H9 (cell line): ENCODE results near the gene TMEM106B. TPM values are rescaled to one million over a fixed set of nuclear protein-coding genes. Genes with fewer than 3 reads are reported as not detected.

ENCODE experiments used
- DNase-seq: peaks from one replicate; pipeline ENCODE4 v3.0.0-alpha.2; 2017
- H2AFZ ChIP-seq: one replicate; pipeline ENCODE4 v1.6.1; 2013; ENCODE audit warnings: mild to moderate bottlenecking, low read length, control low read depth, moderate library complexity
- H2AK5ac ChIP-seq: 2 replicates; pipeline ENCODE4 v1.6.1; 2013; ENCODE audit warnings: low read length, control low read depth, mixed read lengths; ENCODE audit not compliant: insufficient read length
- H2BK120ac ChIP-seq: one replicate; pipeline ENCODE4 v1.6.1; 2013; ENCODE audit warnings: low read depth, mild to moderate bottlenecking, low read length, control low read depth, inconsistent platforms; ENCODE audit not compliant: poor library complexity, severe bottlenecking
- H2BK12ac ChIP-seq: 2 replicates; pipeline ENCODE4 v1.6.1; 2013; ENCODE audit warnings: low read length, control low read depth, mixed read lengths, low read depth; ENCODE audit not compliant: insufficient read length
- H2BK15ac ChIP-seq: 2 replicates; pipeline ENCODE4 v1.6.1; 2013; ENCODE audit warnings: low read depth, low read length, control low read depth
- H2BK20ac ChIP-seq: one replicate; pipeline ENCODE4 v1.6.1; 2013; ENCODE audit warnings: low read depth, mild to moderate bottlenecking, low read length, control low read depth, inconsistent platforms; ENCODE audit not compliant: poor library complexity, severe bottlenecking
- H2BK5ac ChIP-seq: 2 replicates; pipeline ENCODE4 v1.6.1; 2013; ENCODE audit warnings: low read length, control low read depth, mixed read lengths; ENCODE audit not compliant: insufficient read length
- H3K14ac ChIP-seq: 2 replicates; pipeline ENCODE4 v1.6.1; 2013; ENCODE audit warnings: low read length, control low read depth; ENCODE audit not compliant: insufficient read depth
- H3K18ac ChIP-seq: 2 replicates; pipeline ENCODE4 v1.6.1; 2013; ENCODE audit warnings: low read depth, mild to moderate bottlenecking, mixed read lengths, low read length, control low read depth; ENCODE audit not compliant: insufficient read length
- H3K23ac ChIP-seq: 2 replicates; pipeline ENCODE4 v1.6.1; 2013; ENCODE audit warnings: low read length, control low read depth, mixed read lengths, low read depth; ENCODE audit not compliant: insufficient read length
- H3K23me2 ChIP-seq: 2 replicates; pipeline ENCODE4 v1.6.1; 2013; ENCODE audit warnings: low read depth, mild to moderate bottlenecking, mixed read lengths, low read length, control low read depth; ENCODE audit not compliant: insufficient read length, poor library complexity, severe bottlenecking
- H3K27ac ChIP-seq: 2 replicates; pipeline ENCODE4 v1.5.1; 2013; ENCODE audit warnings: low read length, control low read depth, mixed read lengths, low read depth; ENCODE audit not compliant: insufficient read length
- H3K27me3 ChIP-seq: 2 replicates; pipeline ENCODE4 v1.6.1; 2013; ENCODE audit warnings: low read length, control low read depth, inconsistent platforms; ENCODE audit not compliant: insufficient read depth
- H3K4ac ChIP-seq: 2 replicates; pipeline ENCODE4 v1.6.1; 2013; ENCODE audit warnings: low read depth, mild to moderate bottlenecking, control low read depth, inconsistent platforms, low read length, moderate library complexity
- H3K4me1 ChIP-seq: 2 replicates; pipeline ENCODE4 v1.6.1; 2013; ENCODE audit warnings: low read length, control low read depth, inconsistent platforms; ENCODE audit not compliant: insufficient read depth
- H3K4me2 ChIP-seq: 2 replicates; pipeline ENCODE4 v1.6.1; 2013; ENCODE audit warnings: low read length, control low read depth, mixed read lengths; ENCODE audit not compliant: insufficient read length, insufficient read depth
- H3K56ac ChIP-seq: 2 replicates; pipeline ENCODE4 v1.6.1; 2013; ENCODE audit warnings: low read depth, mild to moderate bottlenecking, mixed read lengths, low read length, control low read depth; ENCODE audit not compliant: insufficient read length
- H3K79me1 ChIP-seq: 2 replicates; pipeline ENCODE4 v1.6.1; 2013; ENCODE audit warnings: low read depth, mild to moderate bottlenecking, moderate library complexity, low read length, control low read depth, inconsistent platforms; ENCODE audit not compliant: insufficient read depth, poor library complexity, severe bottlenecking
- H3K79me2 ChIP-seq: 2 replicates; pipeline ENCODE4 v1.6.1; 2013; ENCODE audit warnings: low read length, control low read depth, inconsistent platforms; ENCODE audit not compliant: insufficient read depth
- H3K9ac ChIP-seq: 2 replicates; pipeline ENCODE4 v1.6.1; 2013; ENCODE audit warnings: low read length, control low read depth, mixed read lengths; ENCODE audit not compliant: insufficient read length; ENCODE audit errors: extremely low read depth
- H3K9me3 ChIP-seq: one replicate; pipeline ENCODE4 v1.6.1; 2013; ENCODE audit warnings: low read depth, low read length, inconsistent platforms; ENCODE audit not compliant: control insufficient read depth
- H3T11ph ChIP-seq: one replicate; pipeline ENCODE4 v1.6.1; 2013; ENCODE audit warnings: mild to moderate bottlenecking, low read length, control low read depth, inconsistent platforms
- H4K20me1 ChIP-seq: one replicate; pipeline ENCODE4 v1.6.1; 2013; ENCODE audit not compliant: control insufficient read depth, insufficient read length, insufficient read depth
- H4K5ac ChIP-seq: 2 replicates; pipeline ENCODE4 v1.6.1; 2013; ENCODE audit warnings: low read depth, mild to moderate bottlenecking, mixed read lengths, low read length, control low read depth; ENCODE audit not compliant: insufficient read length
- H4K8ac ChIP-seq: replicated peaks from 2 replicates; pipeline ENCODE4 v1.6.1; 2013; ENCODE audit warnings: low read length, control low read depth, mixed read lengths, low read depth; ENCODE audit not compliant: insufficient read length
- H4K91ac ChIP-seq: 2 replicates; pipeline ENCODE4 v1.6.1; 2013; ENCODE audit warnings: low read depth, mild to moderate bottlenecking, moderate library complexity, mixed read lengths, low read length, control low read depth; ENCODE audit not compliant: insufficient read length
- H3K27ac Mint-ChIP-seq, 3 experiments: 2 replicates in 2 of 3; 3 replicates in 1 of 3; pipeline ENCODE4 v1.8.0; 2020 to 2021; ENCODE audit warnings: mixed read lengths in 3 of 3, mild to moderate bottlenecking in 1 of 3, moderate library complexity in 1 of 3
- H3K27me3 Mint-ChIP-seq: 2 replicates; pipeline ENCODE4 v1.8.0; 2021; ENCODE audit warnings: low read depth, mild to moderate bottlenecking, moderate library complexity, mixed read lengths
- H3K36me3 Mint-ChIP-seq, 3 experiments: 2 replicates in 2 of 3; 3 replicates in 1 of 3; pipeline ENCODE4 v1.8.0; 2020 to 2021; ENCODE audit warnings: low read depth in 3 of 3, mixed read lengths in 3 of 3; ENCODE audit not compliant: insufficient read depth in 1 of 3
- H3K4me1 Mint-ChIP-seq, 2 experiments: 2 replicates each; pipeline ENCODE4 v1.8.0; 2020; ENCODE audit warnings: mixed read lengths in 2 of 2
- H3K4me3 Mint-ChIP-seq, 2 experiments: 2 replicates in 1 of 2; 3 replicates in 1 of 2; pipeline ENCODE4 v1.8.0; 2020 to 2021; ENCODE audit warnings: mild to moderate bottlenecking in 2 of 2, mixed read lengths in 2 of 2, moderate library complexity in 1 of 2
- H3K9me3 Mint-ChIP-seq, 2 experiments: 2 replicates in 1 of 2; 3 replicates in 1 of 2; pipeline ENCODE4 v1.8.0; 2020; ENCODE audit warnings: mild to moderate bottlenecking in 2 of 2, mixed read lengths in 2 of 2, moderate library complexity in 1 of 2
- WGBS: extraction: QIAGEN DNeasy Blood & Tissue Kit; methylation state at CpG from one replicate; pipeline ENCODE4 v1.1.7; 2013; ENCODE audit warnings: missing lambda C conversion rate, low lambda C conversion rate, mixed read lengths; ENCODE audit not compliant: insufficient read length; ENCODE audit errors: extremely low coverage; 5-methylcytosine and 5-hydroxymethylcytosine counted together
- total RNA-seq: library from RNA; stranded (reverse); gene quantifications from 2 replicates; pipeline ENCODE4 v1.2.1, GENCODE V29; 2021
- TF ChIP-seq, protein P1 (sequence below): fragments of 200-600 bp; sonication (generic); conservative IDR thresholded peaks from 3 replicates; pipeline ENCODE4 v1.8.0; 2021; ENCODE audit warnings: antibody characterized with exemption, mild to moderate bottlenecking

TMEM106B gene
- total RNA-seq, 1 experiment from 2014 or later: 28.4 TPM

DNA sequence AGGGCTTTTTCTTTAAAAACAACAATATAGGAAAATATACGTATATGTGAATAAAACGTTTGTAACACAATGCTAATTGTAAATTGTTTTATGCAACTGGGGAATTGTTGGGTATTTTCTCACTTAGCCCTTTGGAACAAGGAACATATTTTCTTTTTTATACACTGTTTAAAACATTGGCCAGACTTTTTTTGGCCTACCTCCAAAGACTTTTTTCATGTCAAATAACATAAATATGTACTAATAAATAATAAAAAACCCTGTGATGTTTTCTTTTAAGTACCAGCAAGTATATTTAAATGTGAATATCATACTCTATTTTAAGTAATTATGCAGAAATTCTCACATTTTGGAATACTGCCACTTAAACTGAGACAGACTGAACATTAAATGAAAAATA is 15.7 kb downstream of the TMEM106B start:
- no peaks in the 10 kb centered on the region for H3K27me3 ChIP-seq
- no peaks in the 10 kb centered on the region for H4K20me1 ChIP-seq
- Mint-ChIP-seq H3K27ac (no peak overlapping the region; a peak in 1 of 7 replicates), H3K4me3 (no peak overlapping the region), H3K36me3 (peaks cover 31 to 63% (median 43%) of the 10 kb centered on the region in 3 experiments), H3K9me3 (peaks cover 13 to 14% of the 10 kb centered on the region in 2 experiments; a peak in 4 of 5 replicates), H3K27me3 (no peaks in the 10 kb centered on the region), H3K4me1 (no peaks in the 10 kb centered on the region)
- no peaks in the 10 kb centered on the region for H3K23me2 ChIP-seq
- TF ChIP-seq, protein P1, sequence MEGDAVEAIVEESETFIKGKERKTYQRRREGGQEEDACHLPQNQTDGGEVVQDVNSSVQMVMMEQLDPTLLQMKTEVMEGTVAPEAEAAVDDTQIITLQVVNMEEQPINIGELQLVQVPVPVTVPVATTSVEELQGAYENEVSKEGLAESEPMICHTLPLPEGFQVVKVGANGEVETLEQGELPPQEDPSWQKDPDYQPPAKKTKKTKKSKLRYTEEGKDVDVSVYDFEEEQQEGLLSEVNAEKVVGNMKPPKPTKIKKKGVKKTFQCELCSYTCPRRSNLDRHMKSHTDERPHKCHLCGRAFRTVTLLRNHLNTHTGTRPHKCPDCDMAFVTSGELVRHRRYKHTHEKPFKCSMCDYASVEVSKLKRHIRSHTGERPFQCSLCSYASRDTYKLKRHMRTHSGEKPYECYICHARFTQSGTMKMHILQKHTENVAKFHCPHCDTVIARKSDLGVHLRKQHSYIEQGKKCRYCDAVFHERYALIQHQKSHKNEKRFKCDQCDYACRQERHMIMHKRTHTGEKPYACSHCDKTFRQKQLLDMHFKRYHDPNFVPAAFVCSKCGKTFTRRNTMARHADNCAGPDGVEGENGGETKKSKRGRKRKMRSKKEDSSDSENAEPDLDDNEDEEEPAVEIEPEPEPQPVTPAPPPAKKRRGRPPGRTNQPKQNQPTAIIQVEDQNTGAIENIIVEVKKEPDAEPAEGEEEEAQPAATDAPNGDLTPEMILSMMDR: no peak
- no peaks in the 10 kb centered on the region for H3K79me2 ChIP-seq
- H2BK120ac ChIP-seq: no peak overlapping the region
- no peak for DNase-seq
- no peak overlapping the region for H2BK15ac ChIP-seq
- no peak overlapping the region for H3K9ac ChIP-seq
- H3K79me1 ChIP-seq: no peaks in the 10 kb centered on the region
- no peak overlapping the region for H3K23ac ChIP-seq
- H4K5ac ChIP-seq: no peak overlapping the region
- no peak overlapping the region for H2AK5ac ChIP-seq
- H3K4me1 ChIP-seq: no peaks in the 10 kb centered on the region
- H3K27ac ChIP-seq: no peak overlapping the region
- no peak overlapping the region for H4K8ac ChIP-seq
- H3K18ac ChIP-seq: no peak overlapping the region
- no peaks in the 10 kb centered on the region for H3K9me3 ChIP-seq
- H3K56ac ChIP-seq: no peak overlapping the region
- H2BK12ac ChIP-seq: no peak overlapping the region
- H3T11ph ChIP-seq: no peak overlapping the region
- no peak overlapping the region for H3K4ac ChIP-seq
- H2AFZ ChIP-seq: no peak overlapping the region
- H3K4me2 ChIP-seq: no peak overlapping the region
- H2BK5ac ChIP-seq: no peak overlapping the region
- no peak overlapping the region for H3K14ac ChIP-seq
- H2BK20ac ChIP-seq: no peak overlapping the region
- WGBS: no CpG with 5 or more reads among the region's 2 CpGs
- H4K91ac ChIP-seq: no peak overlapping the region
